ENCODE data around the gene ZCCHC4. TPM values are rescaled to one million over a fixed set of nuclear protein-coding genes. Genes with fewer than 3 reads are reported as not detected.
"Not testable (repeated sequence)": the region's sequence is repeated elsewhere in the genome, so short reads cannot be mapped to it uniquely, and the experiment has no call there.

ZCCHC4 gene
- total and polyA plus RNA-seq, 2 of the 8 experiments (the other 6 are each of a cell fraction or from before 2014, with no cell fraction given): 9.8 to 12.5 TPM

- CTCF ChIA-PET (ENCODE audit: partially characterized antibody): interaction anchor here (3.5 kb wide), 1 partner anchor 16 kb away, joined by 20 read pairs; the partner anchor contains the start of gene ZCCHC4
Measured at GRCh38 chr4:25328463-25328862, 15.9 kb downstream of the ZCCHC4 start.

More at GRCh38 chr4:25328463-25328862, 15.9 kb downstream of the ZCCHC4 start:
- H2BK120ac ChIP-seq (replicated peaks; ENCODE audit: low read depth, low read length); H4K91ac ChIP-seq (replicated peaks; ENCODE audit: insufficient read length, low read length); H3K27ac ChIP-seq (ENCODE audit: low read depth, low read length); H3K27me3 ChIP-seq (replicated peaks in 1 of 4; ENCODE audit: control insufficient read depth in 3 of 4, extremely low read depth in 1 of 4, insufficient read depth in 3 of 4, low read length in 3 of 4); H4K8ac ChIP-seq (ENCODE audit: extremely low read depth, insufficient read depth, low read length); H2BK12ac ChIP-seq (ENCODE audit: low read depth, low read length); H3K9ac ChIP-seq (replicated peaks in 1 of 4; ENCODE audit: extremely low read depth in 1 of 4, low read depth in 3 of 4, low read length in 3 of 4); H3K79me1 ChIP-seq (ENCODE audit: low read depth, low read length); FAIRE-seq; H4K20me1 ChIP-seq (replicated peaks in 1 of 2; ENCODE audit: control insufficient read depth in 1 of 2, insufficient read depth in 2 of 2, low read length in 2 of 2); H3K4ac ChIP-seq (replicated peaks; ENCODE audit: insufficient read length, low read depth, low read length); H3K56ac ChIP-seq (replicated peaks; ENCODE audit: insufficient read length, low read depth, low read length); H3K4me1 ChIP-seq (replicated peaks in 1 of 4; ENCODE audit: control insufficient read depth in 3 of 4, insufficient read depth in 4 of 4, low read length in 3 of 4); H3K4me3 ChIP-seq (ENCODE audit: extremely low read depth in 1 of 4, insufficient read depth in 2 of 4, low read depth in 3 of 4, low read length in 4 of 4); H3K18ac ChIP-seq (ENCODE audit: extremely low read depth, low read length); H3K9me3 ChIP-seq (ENCODE audit: insufficient read depth in 2 of 2, low read depth in 1 of 2, low read length in 1 of 2); H3K23ac ChIP-seq (ENCODE audit: insufficient read length); DNase-seq (ENCODE audit: low read depth in 1 of 2, low spot score in 2 of 2); H2AK5ac ChIP-seq (ENCODE audit: low read depth, low read length); H3K79me2 ChIP-seq (ENCODE audit: control insufficient read depth in 1 of 2, insufficient read depth in 2 of 2, low read length in 2 of 2); H2BK20ac ChIP-seq (ENCODE audit: low read length); H2AFZ ChIP-seq (ENCODE audit: low read length); H3K14ac ChIP-seq (ENCODE audit: insufficient read length); H3K4me2 ChIP-seq (ENCODE audit: insufficient read depth in 1 of 2, low read depth in 2 of 2, low read length in 2 of 2); H2BK5ac ChIP-seq (ENCODE audit: low read depth, low read length); POLR2A ChIA-PET (ENCODE audit: partially characterized antibody); H3K36me3 ChIP-seq (ENCODE audit: control insufficient read depth in 2 of 4, insufficient read depth in 4 of 4, low read length in 3 of 4); H4K5ac ChIP-seq (ENCODE audit: insufficient read length, low read depth, low read length); H2BK15ac ChIP-seq (ENCODE audit: low read length); H3K23me2 ChIP-seq (ENCODE audit: low read depth, low read length): not testable (repeated sequence)
- 98% methylated on average over 3 of the region's 3 CpGs; no CpG with 5 or more reads in 1 of the 2 experiments for WGBS, 2 experiments (ENCODE audit: extremely low coverage in 1 of 2, insufficient coverage in 1 of 2, insufficient read length in 1 of 2, insufficient replicate concordance in 2 of 2, low coverage in 1 of 2, low lambda C conversion rate in 2 of 2, missing lambda C conversion rate in 1 of 2)
